Mesodermal cell (in vitro differentiated cells): Measurements from ENCODE around the gene ANKRD13A.
A peak's percentile ranks its signal among the peaks of the same experiment; 100 is the strongest.

Experiments used
- H3K27ac ChIP-seq: 2 replicates; pipeline ENCODE4 v1.7.0; 2013; ENCODE audit warnings: mild to moderate bottlenecking, low read depth, low read length, moderate library complexity; ENCODE audit not compliant: severe bottlenecking
- H3K36me3 ChIP-seq: 2 replicates; pipeline ENCODE4 v1.7.1; 2013; ENCODE audit warnings: mild to moderate bottlenecking, low read length, moderate library complexity; ENCODE audit not compliant: control insufficient read depth, insufficient read depth
- H3K4me1 ChIP-seq: one replicate; pipeline ENCODE4 v1.7.1; 2013; ENCODE audit warnings: mild to moderate bottlenecking, low read length; ENCODE audit not compliant: insufficient read depth, control insufficient read depth, poor library complexity, severe bottlenecking
- H3K4me3 ChIP-seq: 2 replicates; pipeline ENCODE4 v1.7.0; 2013; ENCODE audit warnings: low read length, control low read depth, mild to moderate bottlenecking; ENCODE audit not compliant: insufficient read depth, poor library complexity, severe bottlenecking; ENCODE audit errors: extremely low read depth
- H3K9me3 ChIP-seq: 2 replicates; pipeline ENCODE4 v1.7.1; 2013; ENCODE audit warnings: mild to moderate bottlenecking, low read length, moderate library complexity; ENCODE audit not compliant: control insufficient read depth
- WGBS, 2 experiments: methylation state at CpG; one replicate each; pipeline ENCODE4 v1.1.5; 2013; ENCODE audit warnings: missing lambda C conversion rate in 2 of 2; ENCODE audit not compliant: insufficient coverage in 2 of 2; 5-methylcytosine and 5-hydroxymethylcytosine counted together

The ANKRD13A gene

DNA sequence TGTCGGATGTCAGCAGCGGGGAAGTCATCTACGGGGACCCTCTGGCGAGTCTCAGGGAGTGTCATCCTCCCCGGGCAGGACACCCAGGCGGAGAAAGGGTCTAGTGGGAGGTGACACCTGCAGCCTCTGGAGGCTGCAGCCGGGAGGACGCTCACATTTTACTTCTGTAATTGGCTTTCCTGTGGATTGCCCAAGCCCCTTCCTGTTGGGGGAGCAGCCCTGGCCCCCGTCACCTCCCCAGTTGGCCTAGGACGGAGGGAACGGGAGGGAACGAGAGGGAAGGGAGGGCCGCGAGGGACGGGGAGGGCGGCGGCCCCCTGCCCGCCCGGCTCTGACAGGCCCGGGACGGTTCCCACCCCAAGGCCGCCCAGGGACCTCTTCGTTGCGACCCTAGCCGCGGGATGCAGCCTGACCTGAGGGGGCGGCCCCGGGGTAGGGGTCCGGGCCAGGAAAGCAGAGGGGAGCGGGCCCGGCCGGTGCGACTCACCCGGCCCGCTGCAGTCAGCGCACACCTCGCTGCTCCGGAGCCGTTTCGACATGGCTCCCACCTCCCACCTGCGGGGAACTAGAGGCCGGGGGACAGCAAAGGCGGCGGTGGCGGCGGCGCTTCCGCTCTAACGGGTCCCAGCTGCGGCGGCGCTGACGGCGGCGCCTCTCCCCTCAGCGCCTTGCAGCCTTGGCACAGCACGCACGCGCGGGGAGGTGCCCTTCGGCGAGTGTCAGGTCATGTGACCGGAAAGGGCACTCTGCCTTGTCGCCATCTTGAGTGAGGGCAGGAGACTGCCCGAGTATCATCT lies 3.3 kb upstream of the ANKRD13A start, which contains the start of gene GIT2:
Gene GIT2, minus strand, starts transcription at position 683 of the 797 bp plus-strand sequence. Its CDS starts 144 bp downstream, at position 539.
- WGBS, 2 experiments, result 0% methylated on average over 40 to 53 of the region's 65 CpGs
- H3K4me1 ChIP-seq, result peaks cover 12% of the 10 kb centered on the region
- H3K4me3 ChIP-seq, result peak within 1 kb of the TSS; percentile 91
- H3K36me3 ChIP-seq, result peaks cover 9% of the 10 kb centered on the region
- H3K27ac ChIP-seq, result peak within 1 kb of the TSS; percentile 36
- H3K9me3 ChIP-seq, result no peaks in the 10 kb centered on the region

DNA sequence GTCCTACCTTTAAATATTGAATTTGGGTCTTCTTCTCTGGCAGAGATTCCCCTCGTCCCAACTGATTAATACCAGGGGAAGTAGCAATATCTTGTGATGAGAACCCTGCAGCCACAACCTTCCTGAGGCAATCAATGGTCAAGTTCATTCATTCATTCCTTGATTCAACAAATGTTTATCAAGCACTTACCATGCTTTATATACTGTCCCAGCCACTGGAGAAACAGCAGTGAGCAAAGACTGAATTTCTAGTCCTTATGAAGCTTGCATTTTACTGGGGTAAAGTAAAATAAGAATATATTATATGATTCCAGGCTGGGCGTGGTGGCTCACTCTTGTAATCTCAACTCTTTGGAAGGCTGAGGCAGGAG lies 2.8 kb upstream of the ANKRD13A start:
- Histone ChIP-seq H3K9me3 (no peaks in the 10 kb centered on the region), H3K4me1 (peaks cover 12% of the 10 kb centered on the region), H3K4me3 (peak overlapping the region; percentile 91), H3K36me3 (peaks cover 4% of the 10 kb centered on the region), H3K27ac (peak overlapping the region; percentile 23)
- 0 to 50% methylated on average over 1 to 2 of the region's 2 CpGs for WGBS, 2 experiments

DNA sequence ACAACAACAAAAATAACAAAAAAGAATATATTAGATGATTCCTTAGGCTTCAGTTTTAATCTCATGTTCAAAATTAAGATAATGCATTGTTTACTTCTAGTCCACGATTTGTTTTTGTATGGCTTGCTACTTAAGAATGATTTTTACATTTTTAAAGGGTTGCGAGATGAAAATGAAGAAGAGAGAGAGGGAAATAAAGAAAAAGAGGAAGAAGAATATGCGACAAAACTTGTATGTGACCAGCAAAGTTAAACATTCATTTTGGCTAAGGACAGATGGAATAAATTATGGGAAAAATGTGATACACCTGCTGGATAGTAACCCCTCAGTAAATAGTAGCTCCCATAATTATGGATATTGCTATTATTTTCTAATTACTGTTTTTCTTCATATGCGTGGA lies 1.8 kb upstream of the ANKRD13A start:
- H3K4me3 ChIP-seq, result no peak overlapping the region
- peaks cover 12% of the 10 kb centered on the region for H3K4me1 ChIP-seq
- H3K36me3 ChIP-seq, result no peaks in the 10 kb centered on the region
- no peaks in the 10 kb centered on the region for H3K9me3 ChIP-seq
- WGBS, 2 experiments, result 88 to 98% methylated on average over 2 to 3 of the region's 4 CpGs
- H3K27ac ChIP-seq, result no peak overlapping the region

DNA sequence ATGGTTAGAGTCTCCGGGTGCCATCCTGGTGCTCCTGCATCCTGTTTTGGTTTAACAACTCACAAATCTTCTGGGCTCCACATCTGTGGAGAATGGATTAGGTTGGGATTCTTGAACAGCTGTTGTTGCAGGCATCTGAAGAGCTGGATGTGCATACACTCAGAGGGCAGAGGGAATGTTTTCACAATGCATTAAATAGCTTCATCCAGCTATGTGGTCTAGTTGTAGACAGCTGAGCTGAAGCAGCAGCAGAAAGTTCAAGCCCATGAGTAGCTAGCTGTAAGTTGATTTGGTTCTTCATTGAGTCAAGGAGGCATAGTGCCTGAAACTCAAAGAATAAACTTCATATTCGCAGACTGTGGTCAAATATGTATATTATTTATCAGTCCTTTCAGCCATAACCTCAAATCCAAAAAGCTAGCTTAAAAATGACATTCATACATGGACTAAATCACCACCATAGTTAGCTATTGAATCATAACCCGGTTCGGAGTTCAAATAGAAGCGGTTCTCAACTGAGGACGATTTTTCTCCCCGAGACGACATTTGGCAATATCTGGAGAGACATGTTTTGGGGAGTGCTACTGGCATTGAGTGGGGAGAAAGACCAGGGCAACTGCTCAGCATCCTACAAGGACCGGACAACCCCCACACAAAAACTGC lies 858 bp upstream of the ANKRD13A start:
- Histone ChIP-seq H3K4me3 (peak overlapping the region; percentile 77), H3K9me3 (no peaks in the 10 kb centered on the region), H3K4me1 (peaks cover 12% of the 10 kb centered on the region), H3K27ac (no peak overlapping the region), H3K36me3 (no peaks in the 10 kb centered on the region)
- WGBS, 2 experiments, result 73 to 100% methylated on average over 1 to 2 of the region's 9 CpGs

DNA sequence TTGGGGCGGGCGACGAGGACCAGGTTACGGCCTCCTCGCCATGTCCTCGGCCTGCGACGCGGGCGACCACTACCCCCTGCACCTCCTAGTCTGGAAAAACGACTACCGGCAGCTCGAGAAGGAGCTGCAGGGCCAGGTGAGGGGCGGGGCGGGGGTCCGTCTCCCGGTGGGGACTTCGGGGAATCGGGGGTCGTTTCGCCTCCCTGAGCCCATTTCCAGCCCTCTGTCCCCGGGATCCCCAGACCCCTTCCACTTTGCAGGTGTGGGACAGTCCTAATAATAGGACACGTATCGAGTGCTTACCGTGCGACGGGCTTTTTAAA lies 380 bp downstream of the ANKRD13A start:
- Histone ChIP-seq H3K4me1 (peaks cover 5% of the 10 kb centered on the region), H3K9me3 (no peaks in the 10 kb centered on the region), H3K36me3 (peaks cover 2% of the 10 kb centered on the region), H3K27ac (no peak overlapping the region), H3K4me3 (peak overlapping the region; percentile 77)
- 1 to 2% methylated on average over 13 to 16 of the region's 27 CpGs for WGBS, 2 experiments

DNA sequence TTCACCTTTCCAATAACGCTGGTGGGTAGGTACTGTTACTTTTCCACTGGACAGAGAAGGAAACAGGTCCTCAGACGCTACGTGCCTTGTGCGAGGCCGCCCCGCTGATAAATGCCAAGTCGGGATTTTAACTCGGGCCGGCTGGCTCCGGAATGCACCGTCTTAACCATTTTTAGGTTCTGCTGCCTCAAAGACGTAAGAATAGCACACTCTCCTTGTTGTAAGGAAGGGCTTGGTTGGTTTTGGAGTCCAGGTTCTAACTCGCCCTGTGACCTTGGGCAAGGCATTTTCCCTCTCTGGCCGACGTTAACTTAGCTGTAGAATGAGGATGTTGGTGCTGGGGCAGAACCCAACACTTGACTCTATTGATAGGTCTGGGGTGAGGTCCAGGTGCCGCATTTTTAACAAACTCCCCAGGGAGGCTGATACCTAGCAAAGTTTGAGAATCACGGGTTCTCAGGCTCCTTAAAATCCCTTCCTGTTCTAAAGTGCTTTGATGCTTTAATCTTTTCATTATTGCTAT lies 814 bp downstream of the ANKRD13A start:
- H3K36me3 ChIP-seq, result peaks cover 2% of the 10 kb centered on the region
- no peaks in the 10 kb centered on the region for H3K9me3 ChIP-seq
- H3K4me1 ChIP-seq, result peaks cover 1% of the 10 kb centered on the region
- WGBS, 2 experiments, result 2 to 15% methylated on average over 11 of the region's 17 CpGs
- no peak overlapping the region for H3K27ac ChIP-seq
- peak overlapping the region; percentile 77 for H3K4me3 ChIP-seq

DNA sequence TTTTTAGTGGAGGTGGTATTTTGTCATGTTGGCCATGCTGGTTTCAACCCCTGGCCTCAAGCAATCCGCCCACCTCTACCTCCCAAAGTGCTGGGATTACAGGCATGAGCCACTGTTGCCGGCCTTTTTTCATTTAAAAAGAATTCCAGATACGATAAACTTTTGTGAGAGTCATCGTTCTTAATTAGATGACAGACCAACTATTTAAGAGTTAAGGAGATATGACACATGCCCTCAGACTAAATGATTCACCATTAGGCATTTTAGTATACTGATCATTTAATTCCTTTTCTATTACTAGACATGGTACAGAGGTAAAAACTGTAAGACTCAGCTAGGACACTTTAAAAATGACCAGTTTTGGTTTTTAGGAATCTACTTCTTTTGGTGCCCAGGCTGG lies 2.4 kb downstream of the ANKRD13A start:
- Histone ChIP-seq H3K36me3 (peaks cover 5% of the 10 kb centered on the region), H3K4me3 (no peak overlapping the region), H3K27ac (no peak overlapping the region), H3K9me3 (no peaks in the 10 kb centered on the region), H3K4me1 (no peaks in the 10 kb centered on the region)
- 100% methylated on average over 1 of the region's 4 CpGs for WGBS, 2 experiments

DNA sequence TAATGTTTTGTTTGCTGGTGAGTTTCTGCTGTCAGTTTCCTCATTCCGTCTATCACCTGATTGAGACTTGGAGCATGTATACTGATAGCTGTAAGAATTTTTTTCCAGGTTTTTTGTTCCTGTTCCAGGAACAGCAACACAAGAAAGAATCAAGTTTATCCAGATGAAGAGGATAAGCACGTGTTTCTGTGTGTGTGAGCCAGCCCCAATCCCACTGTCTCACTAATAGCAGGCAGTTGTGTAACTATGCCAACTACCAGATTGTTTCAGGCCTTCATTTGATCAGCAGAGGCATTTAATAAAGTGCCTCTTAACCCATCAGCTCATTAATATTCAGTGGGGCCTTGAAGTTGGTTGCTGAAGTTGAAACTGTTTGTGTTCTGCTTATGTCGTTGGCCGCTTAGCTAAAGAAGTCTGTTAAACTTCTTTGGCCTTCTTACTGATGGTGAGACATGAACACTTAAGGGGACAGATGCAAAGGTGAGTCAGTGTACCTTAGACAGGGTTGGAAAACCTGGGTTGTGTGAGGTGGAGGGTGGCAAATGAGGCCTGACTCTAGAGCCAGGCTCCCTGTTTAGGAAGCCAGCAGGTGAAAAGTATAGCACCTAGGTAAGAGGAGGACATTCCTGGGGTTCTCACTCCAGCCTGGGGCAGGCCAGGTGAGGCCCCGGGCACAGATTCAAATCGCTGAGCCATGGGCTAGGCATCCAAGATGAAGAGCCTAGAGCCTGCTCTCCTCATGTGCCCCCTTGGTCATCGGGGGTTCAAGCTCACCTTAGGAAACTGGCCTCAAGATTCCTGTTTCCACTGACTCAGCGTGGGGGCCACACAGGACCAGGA lies 3.7 kb downstream of the ANKRD13A start:
- no peak overlapping the region for H3K27ac ChIP-seq
- no peaks in the 10 kb centered on the region for H3K4me1 ChIP-seq
- peaks cover 5% of the 10 kb centered on the region for H3K36me3 ChIP-seq
- 94 to 98% methylated on average over 6 to 7 of the region's 8 CpGs for WGBS, 2 experiments
- H3K4me3 ChIP-seq, result no peak overlapping the region
- no peaks in the 10 kb centered on the region for H3K9me3 ChIP-seq

DNA sequence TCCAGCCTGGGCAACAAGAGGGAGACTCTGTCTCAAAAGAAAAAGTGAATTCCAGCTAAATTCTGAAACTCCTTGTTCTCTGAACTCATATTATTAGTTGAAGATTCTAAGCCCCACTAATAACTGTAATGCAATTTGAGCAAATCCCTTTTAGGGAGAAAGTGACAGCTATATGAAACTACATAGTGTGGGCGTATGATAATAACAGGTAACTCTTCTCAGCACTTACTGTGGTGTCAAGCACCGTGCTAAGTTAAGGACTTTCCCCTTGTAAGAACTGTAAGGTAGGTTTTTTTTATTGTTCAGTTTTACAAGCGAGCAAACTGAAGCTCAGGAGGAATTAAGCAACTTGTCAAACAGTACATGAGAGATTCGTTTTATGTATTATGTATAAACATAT lies 5.4 kb downstream of the ANKRD13A start:
- Histone ChIP-seq H3K36me3 (peaks cover 5% of the 10 kb centered on the region), H3K4me3 (no peak overlapping the region), H3K27ac (no peak overlapping the region), H3K9me3 (no peaks in the 10 kb centered on the region), H3K4me1 (no peaks in the 10 kb centered on the region)
- WGBS, 2 experiments, result 100% methylated on average over 2 of the region's 4 CpGs; no CpG with 5 or more reads in 1 of the 2 experiments

DNA sequence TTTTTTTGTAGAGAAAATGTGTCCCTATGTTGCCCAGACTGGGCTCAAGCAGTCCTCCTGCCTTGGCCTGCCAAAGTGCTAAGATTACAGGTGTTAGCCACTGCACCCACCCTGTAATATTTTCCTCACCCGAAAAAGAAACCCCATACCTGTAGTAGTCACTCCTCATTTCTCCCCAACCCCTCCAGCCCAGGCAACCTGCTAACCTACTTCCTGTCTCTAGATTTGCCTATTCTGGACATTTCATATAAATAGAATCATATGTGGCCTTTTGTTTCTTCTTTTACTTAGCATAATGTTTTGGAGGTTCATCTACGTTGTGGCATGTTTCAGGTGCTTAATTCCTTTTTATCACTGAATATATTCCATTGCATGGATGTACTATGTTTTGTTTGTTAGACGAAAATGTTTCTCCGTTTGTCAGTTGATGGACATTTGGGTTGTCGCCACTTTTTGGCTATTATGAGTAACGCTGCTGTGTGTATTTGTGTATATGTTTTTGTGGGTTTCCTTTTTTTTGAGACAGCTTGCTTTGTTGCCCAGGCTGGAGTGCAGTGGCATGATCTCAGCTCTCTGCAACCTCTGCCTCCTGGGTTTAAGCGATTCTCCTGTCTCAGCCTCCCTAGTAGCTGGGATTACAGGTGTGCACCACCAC lies 6.2 kb downstream of the ANKRD13A start:
- H3K9me3 ChIP-seq, result no peaks in the 10 kb centered on the region
- 98 to 100% methylated on average over 1 to 5 of the region's 7 CpGs for WGBS, 2 experiments
- H3K27ac ChIP-seq, result no peak overlapping the region
- H3K4me3 ChIP-seq, result no peak overlapping the region
- H3K4me1 ChIP-seq, result no peaks in the 10 kb centered on the region
- H3K36me3 ChIP-seq, result peaks cover 5% of the 10 kb centered on the region
